Chondrocyte (in vitro differentiated cells): ENCODE results near the gene FLOT1. TPM values are rescaled to one million over a fixed set of nuclear protein-coding genes. Genes with fewer than 3 reads are reported as not detected.

Experiments used
- DNase-seq: peaks from one replicate; pipeline ENCODE4 v3.0.0; 2021; ENCODE audit warnings: mixed read lengths, low spot score
- H3K27ac Mint-ChIP-seq: one replicate; pipeline ENCODE4 v1.8.0; 2021; ENCODE audit warnings: mild to moderate bottlenecking, moderate library complexity, mixed read lengths; ENCODE audit not compliant: unreplicated experiment
- H3K27me3 Mint-ChIP-seq: 2 replicates; pipeline ENCODE4 v1.8.0; 2021; ENCODE audit warnings: low read depth, mixed read lengths
- H3K36me3 Mint-ChIP-seq: 2 replicates; pipeline ENCODE4 v1.8.0; 2021; ENCODE audit warnings: low read depth, mixed read lengths
- H3K4me1 Mint-ChIP-seq: 2 replicates; pipeline ENCODE4 v1.8.0; 2021; ENCODE audit warnings: low read depth, mild to moderate bottlenecking, mixed read lengths
- H3K4me3 Mint-ChIP-seq: one replicate; pipeline ENCODE4 v1.8.0; 2021; ENCODE audit warnings: mild to moderate bottlenecking, moderate library complexity, mixed read lengths; ENCODE audit not compliant: unreplicated experiment
- H3K9me3 Mint-ChIP-seq: 2 replicates; pipeline ENCODE4 v1.8.0; 2021; ENCODE audit warnings: low read depth, mixed read lengths
- CTCF ChIP-seq: fragments of 200-600 bp; sonication (generic); IDR thresholded peaks from 2 replicates; pipeline ENCODE4 v1.5.0; 2021; ENCODE audit warnings: antibody characterized with exemption, mild to moderate bottlenecking, moderate library complexity
- total RNA-seq: library from RNA; stranded (reverse); gene quantifications from 3 replicates; pipeline ENCODE4 v1.2.1, GENCODE V29; 2021

Gene FLOT1
- total RNA-seq, 1 donor from 2014 or later: 66.8 TPM

DNA sequence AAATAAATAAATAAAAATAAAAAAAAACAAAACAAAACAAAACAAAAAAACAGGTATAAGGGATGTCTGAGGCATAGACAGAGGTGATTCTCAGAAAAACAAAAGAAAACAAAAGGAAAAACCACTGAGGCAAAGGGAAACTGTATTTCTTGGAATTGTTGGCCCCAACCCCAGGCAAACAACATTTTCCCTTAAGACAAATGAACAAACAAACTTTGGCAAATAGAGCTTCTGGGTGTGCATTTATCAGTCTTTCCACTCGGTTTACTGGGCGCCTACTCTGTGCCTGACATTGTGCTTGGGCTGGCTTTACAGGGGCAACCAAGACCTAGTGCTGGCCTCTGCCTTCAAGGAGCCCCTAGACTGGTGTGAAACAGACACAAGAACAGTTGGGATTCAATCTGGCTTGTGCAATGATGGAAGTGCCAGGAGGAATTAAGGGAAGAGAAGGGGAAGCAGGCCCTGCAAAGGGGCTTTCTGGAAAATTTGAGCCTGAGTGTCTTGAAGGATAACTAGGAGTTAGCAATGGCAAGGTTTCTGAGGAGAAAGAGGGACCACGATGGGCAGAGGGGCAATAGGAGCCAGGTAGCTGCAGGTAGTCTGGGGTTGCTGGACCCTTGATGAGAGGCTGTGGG, 35.6 kb upstream of the FLOT1 start:
- no peak for TF ChIP-seq CTCF
- H3K9me3 Mint-ChIP-seq: no peaks in the 10 kb centered on the region
- H3K4me3 Mint-ChIP-seq: no peak overlapping the region

GRCh38 chr6:30777155-30777485, 34.6 kb upstream of the FLOT1 start:
- H3K27ac Mint-ChIP-seq: no peak overlapping the region

More for the DNA sequence above, 35.6 kb upstream of the FLOT1 start:
- no peak for DNase-seq
- Mint-ChIP-seq H3K27ac (no peak overlapping the region), H3K36me3 (no peaks in the 10 kb centered on the region), H3K27me3 (no peaks in the 10 kb centered on the region), H3K4me1 (peaks cover 68% of the 10 kb centered on the region)

GRCh38 chr6:30776390-30777154, 34.1 kb upstream of the FLOT1 start:
- no peaks in the 10 kb centered on the region for H3K9me3 Mint-ChIP-seq
- no peak for DNase-seq
- H3K4me1 Mint-ChIP-seq: peaks cover 61% of the 10 kb centered on the region
- H3K27me3 Mint-ChIP-seq: no peaks in the 10 kb centered on the region
- H3K36me3 Mint-ChIP-seq: no peaks in the 10 kb centered on the region
- H3K4me3 Mint-ChIP-seq: no peak overlapping the region
- no peak for TF ChIP-seq CTCF
- H3K27ac Mint-ChIP-seq: no peak overlapping the region

More at GRCh38 chr6:30777155-30777485, 34.6 kb upstream of the FLOT1 start:
- no peak for DNase-seq
- no peaks in the 10 kb centered on the region for H3K36me3 Mint-ChIP-seq
- no peaks in the 10 kb centered on the region for H3K9me3 Mint-ChIP-seq
- peaks cover 67% of the 10 kb centered on the region for H3K4me1 Mint-ChIP-seq
- no peaks in the 10 kb centered on the region for H3K27me3 Mint-ChIP-seq
- TF ChIP-seq CTCF: no peak
- H3K4me3 Mint-ChIP-seq: no peak overlapping the region

DNA sequence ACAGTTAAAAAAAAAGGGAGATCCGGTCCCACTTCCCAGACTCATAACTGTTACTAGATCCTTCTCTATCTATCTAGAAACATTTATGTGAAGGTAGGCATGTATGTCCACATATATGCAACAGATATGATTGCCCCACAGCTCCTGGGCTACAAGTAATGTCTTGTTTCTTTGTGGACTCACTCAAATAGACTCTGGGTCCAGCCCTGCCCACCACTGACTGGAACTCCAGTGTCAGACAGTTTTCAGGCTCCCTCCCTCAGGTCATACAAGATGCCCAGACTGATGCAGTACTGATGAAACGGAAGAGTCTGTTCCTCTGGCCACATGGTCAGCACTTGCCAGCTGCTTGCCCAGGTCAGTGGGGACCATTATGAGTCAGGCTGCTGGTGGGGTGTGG, 32.6 kb upstream of the FLOT1 start:
- peaks cover 56% of the 10 kb centered on the region for H3K4me1 Mint-ChIP-seq
- no peak for TF ChIP-seq CTCF
- H3K27ac Mint-ChIP-seq: peak overlapping the region; percentile 54
- no peaks in the 10 kb centered on the region for H3K27me3 Mint-ChIP-seq
- H3K4me3 Mint-ChIP-seq: no peak overlapping the region
- H3K9me3 Mint-ChIP-seq: no peaks in the 10 kb centered on the region
- DNase-seq: no peak
- no peaks in the 10 kb centered on the region for H3K36me3 Mint-ChIP-seq

- no peaks in the 10 kb centered on the region for H3K9me3 Mint-ChIP-seq
- no peaks in the 10 kb centered on the region for H3K27me3 Mint-ChIP-seq
- peaks cover 56% of the 10 kb centered on the region for H3K4me1 Mint-ChIP-seq
- no peak overlapping the region for H3K4me3 Mint-ChIP-seq
- TF ChIP-seq CTCF: no peak
- H3K36me3 Mint-ChIP-seq: no peaks in the 10 kb centered on the region
- DNase-seq: no peak
- peak overlapping the region; percentile 5 for H3K27ac Mint-ChIP-seq
Measured at GRCh38 chr6:30774701-30775100, 32.2 kb upstream of the FLOT1 start.
